IMR-90 (cell line): ENCODE measurements around the gene SMARCD1. TPM values are rescaled to one million over a fixed set of nuclear protein-coding genes. Genes with fewer than 3 reads are reported as not detected.
A peak's percentile ranks its signal among the peaks of the same experiment; 100 is the strongest.

ENCODE experiments used
- ATAC-seq: fragments of 200-7000 bp; cut with Tn5 transposase; 2 replicates; pipeline ENCODE4 v1.9.1; 2020; ENCODE audit warnings: low read depth, mild to moderate bottlenecking, moderate library complexity
- BruUV-seq: library from RNA; stranded (reverse); fragments of 400-500 nt; replicated peaks from 2 replicates; lab custom pipeline; 2021; lab: Mats Ljungman, UMichigan
- CTCF ChIA-PET: fragments of 300-600 bp; formaldehyde crosslinking; extraction: SDS; loops from one replicate; lab custom pipeline; 2021; ENCODE audit warnings: antibody characterized with exemption; lab: Yijun Ruan, JAX
- POLR2A ChIA-PET: fragments of 300-600 bp; sonication (Branson Sonifier 250); formaldehyde crosslinking; loops from one replicate; lab custom pipeline; 2022; ENCODE audit warnings: antibody characterized with exemption; ENCODE audit not compliant: unreplicated experiment; lab: Charles Lee
- DNase-seq: peaks from one replicate; pipeline ENCODE4 v3.0.0; 2013
- H2AFZ ChIP-seq: replicated peaks from 2 replicates; pipeline ENCODE3; 2013; ENCODE audit warnings: low read length, mild to moderate bottlenecking; ENCODE audit not compliant: poor library complexity
- H2AK5ac ChIP-seq: 2 replicates; pipeline ENCODE4 v1.6.1; 2013; ENCODE audit warnings: low read depth, low read length, inconsistent platforms
- H2AK9ac ChIP-seq: replicated peaks from 2 replicates; pipeline ENCODE3; 2013; ENCODE audit warnings: mild to moderate bottlenecking, low read depth, low read length, moderate library complexity; ENCODE audit not compliant: poor library complexity
- H2BK120ac ChIP-seq: 2 replicates; pipeline ENCODE4 v1.6.1; 2013; ENCODE audit warnings: low read depth, low read length, inconsistent platforms
- H2BK15ac ChIP-seq: 3 replicates; pipeline ENCODE4 v1.6.1; 2013; ENCODE audit warnings: low read depth, low read length, inconsistent platforms
- H2BK20ac ChIP-seq: 2 replicates; pipeline ENCODE4 v1.6.1; 2013; ENCODE audit warnings: low read depth, mild to moderate bottlenecking, inconsistent platforms, low read length, moderate library complexity
- H2BK5ac ChIP-seq: 2 replicates; pipeline ENCODE4 v1.6.1; 2013; ENCODE audit warnings: mild to moderate bottlenecking, low read depth, low read length, inconsistent platforms; ENCODE audit not compliant: poor library complexity, severe bottlenecking
- H3K14ac ChIP-seq: replicated peaks from 2 replicates; pipeline ENCODE4 v1.6.1; 2013; ENCODE audit warnings: low read depth, low read length, inconsistent platforms
- H3K18ac ChIP-seq: 2 replicates; pipeline ENCODE4 v1.6.1; 2013; ENCODE audit warnings: low read depth, low read length, control low read depth
- H3K23ac ChIP-seq: 2 replicates; pipeline ENCODE4 v1.6.1; 2013; ENCODE audit warnings: low read depth, low read length, inconsistent platforms
- H3K27ac ChIP-seq: 2 replicates; pipeline ENCODE4 v1.5.1; 2013; ENCODE audit warnings: mild to moderate bottlenecking, control low read depth, low read length; ENCODE audit not compliant: insufficient read depth
- H3K27me3 ChIP-seq: 2 replicates; pipeline ENCODE4 v1.6.1; 2013; ENCODE audit warnings: low read length; ENCODE audit not compliant: control insufficient read depth, insufficient read depth
- H3K36me3 ChIP-seq: 2 replicates; pipeline ENCODE4 v1.6.1; 2013; ENCODE audit warnings: low read length, mixed read lengths; ENCODE audit not compliant: control insufficient read depth, insufficient read depth
- H3K4ac ChIP-seq: 2 replicates; pipeline ENCODE4 v1.6.1; 2013; ENCODE audit warnings: low read depth, low read length, inconsistent platforms
- H3K4me1 ChIP-seq: 2 replicates; pipeline ENCODE4 v1.6.1; 2013; ENCODE audit warnings: low read length, mixed read lengths; ENCODE audit not compliant: control insufficient read depth, insufficient read depth
- H3K4me2 ChIP-seq: 2 replicates; pipeline ENCODE4 v1.6.1; 2013; ENCODE audit warnings: low read depth, mild to moderate bottlenecking, control low read depth, low read length, moderate library complexity
- H3K4me3 ChIP-seq: 2 replicates; pipeline ENCODE4 v1.5.1; 2013; ENCODE audit warnings: low read depth, mild to moderate bottlenecking, control low read depth, low read length, moderate library complexity; ENCODE audit not compliant: insufficient read depth
- H3K56ac ChIP-seq: 2 replicates; pipeline ENCODE4 v1.6.1; 2013; ENCODE audit warnings: low read length, inconsistent platforms; ENCODE audit not compliant: insufficient read depth; ENCODE audit errors: extremely low read depth
- H3K79me1 ChIP-seq, 2 experiments: 2 replicates each; pipeline ENCODE4 v1.6.1; 2013; ENCODE audit warnings: low read length in 2 of 2, inconsistent platforms in 1 of 2, low read depth in 1 of 2
- H3K9ac ChIP-seq: 2 replicates; pipeline ENCODE4 v1.6.1; 2013; ENCODE audit warnings: low read depth, low read length, control low read depth
- H3K9me1 ChIP-seq: 2 replicates; pipeline ENCODE4 v1.6.1; 2013; ENCODE audit warnings: low read length, inconsistent platforms; ENCODE audit not compliant: insufficient read depth
- H3K9me3 ChIP-seq: 2 replicates; pipeline ENCODE4 v1.6.1; 2013; ENCODE audit warnings: low read length; ENCODE audit not compliant: control insufficient read depth, insufficient read depth
- H4K20me1 ChIP-seq: 2 replicates; pipeline ENCODE4 v1.6.1; 2013; ENCODE audit warnings: low read length, inconsistent platforms; ENCODE audit not compliant: insufficient read depth
- H4K5ac ChIP-seq: 2 replicates; pipeline ENCODE4 v1.6.1; 2013; ENCODE audit warnings: mild to moderate bottlenecking, low read depth, low read length, control low read depth
- H4K8ac ChIP-seq, 2 experiments: 2 replicates each; pipeline ENCODE4 v1.6.1; 2013; ENCODE audit warnings: low read depth in 2 of 2, low read length in 2 of 2, control low read depth in 1 of 2, inconsistent platforms in 1 of 2
- H4K91ac ChIP-seq: 2 replicates; pipeline ENCODE4 v1.6.1; 2013; ENCODE audit warnings: low read depth, low read length, inconsistent platforms; ENCODE audit not compliant: insufficient read depth
- BHLHE40 ChIP-seq: fragments of 150-350 bp; IDR thresholded peaks from 2 replicates; pipeline ENCODE4 v1.6.1; 2016; ENCODE audit warnings: mild to moderate bottlenecking, low read depth, low read length
- CHD1 ChIP-seq: IDR thresholded peaks from 2 replicates; pipeline ENCODE4 v1.6.1; 2012; ENCODE audit warnings: low read depth, low read length, improper control_type of control experiment
- FOS ChIP-seq: fragments of 150-350 bp; IDR thresholded peaks from 2 replicates; pipeline ENCODE4 v1.6.1; 2016; ENCODE audit warnings: low read depth, low read length
- MAFK ChIP-seq: IDR thresholded peaks from 2 replicates; pipeline ENCODE4 v1.6.1; 2012; ENCODE audit warnings: low read depth, low read length, improper control_type of control experiment
- MAZ ChIP-seq: IDR thresholded peaks from 2 replicates; pipeline ENCODE4 v1.6.1; 2012; ENCODE audit warnings: low read depth, mild to moderate bottlenecking, low read length, improper control_type of control experiment, moderate library complexity, borderline replicate concordance
- MXI1 ChIP-seq: IDR thresholded peaks from 2 replicates; pipeline ENCODE4 v1.6.1; 2012; ENCODE audit warnings: low read depth, mild to moderate bottlenecking, low read length, moderate library complexity, borderline replicate concordance
- NFE2L2 ChIP-seq: fragments of 150-350 bp; IDR thresholded peaks from 2 replicates; pipeline ENCODE4 v1.6.1; 2016; ENCODE audit warnings: low read depth, mild to moderate bottlenecking, low read length
- POLR2A ChIP-seq: IDR thresholded peaks from 2 replicates; pipeline ENCODE4 v1.6.1; 2012; ENCODE audit warnings: mild to moderate bottlenecking, low read depth, low read length
- RAD21 ChIP-seq: IDR thresholded peaks from 2 replicates; pipeline ENCODE4 v1.6.1; 2012; ENCODE audit warnings: low read length, improper control_type of control experiment
- RCOR1 ChIP-seq: IDR thresholded peaks from 2 replicates; pipeline ENCODE4 v1.6.1; 2012; ENCODE audit warnings: mild to moderate bottlenecking, low read length, improper control_type of control experiment; ENCODE audit not compliant: insufficient replicate concordance
- RFX5 ChIP-seq: IDR thresholded peaks from 2 replicates; pipeline ENCODE4 v1.8.0; 2012; ENCODE audit warnings: low read depth, mild to moderate bottlenecking, low read length, moderate library complexity
- SMC3 ChIP-seq: fragments of 150-350 bp; IDR thresholded peaks from 2 replicates; pipeline ENCODE4 v1.6.1; 2016; ENCODE audit warnings: low read depth, mild to moderate bottlenecking, antibody characterized with exemption, low read length, moderate library complexity
- WGBS, 2 experiments: methylation state at CpG; one replicate each; pipeline versions ENCODE4 v1.1.5 to v1.1.7; 2013; ENCODE audit warnings: missing lambda C conversion rate in 2 of 2; ENCODE audit not compliant: insufficient read length in 1 of 2; ENCODE audit errors: extremely low coverage in 2 of 2; 5-methylcytosine and 5-hydroxymethylcytosine counted together
- dilution Hi-C: fragments of 300-500 bp; cut with HindIII; formaldehyde crosslinking; loops from one replicate; pipeline ENCODE4 v1.14.3; 2018; ENCODE audit warnings: low sequenced_read_pairs; ENCODE audit not compliant: unreplicated experiment
- in situ Hi-C: fragments of 300-500 bp; cut with MboI; formaldehyde crosslinking; loops from 3 replicates; pipeline ENCODE4 v1.14.3; 2019; ENCODE audit warnings: low sequenced_read_pairs, inconsistent platforms, mixed read lengths
- intact Hi-C: fragments of 100-400 bp; cut with micrococcal nuclease; formaldehyde crosslinking; loops from 2 replicates; pipeline ENCODE4 v1.10.0; 2022
- polyA plus RNA-seq, 3 experiments: library from polyadenylated mRNA; depleted of rRNA; stranded (reverse); fragments of >200 nt; gene quantifications; 2 replicates each; pipeline ENCODE4 v1.2.3, GENCODE V29; 2012; ENCODE audit warnings: low replicate concordance in 1 of 3
- total RNA-seq: library from RNA; depleted of rRNA; stranded (reverse); fragments of >200 nt; gene quantifications from 2 replicates; pipeline ENCODE4 v1.2.3, GENCODE V29; 2012
- TF ChIP-seq, protein P1 (sequence below): fragments of 150-350 bp; IDR thresholded peaks from 2 replicates; pipeline ENCODE4 v1.6.1; 2016; ENCODE audit warnings: low read depth, mild to moderate bottlenecking, low read length, moderate library complexity, borderline replicate concordance
- TF ChIP-seq, protein P2 (sequence below): conservative IDR thresholded peaks from 2 replicates; pipeline ENCODE4 v1.5.1; 2012; ENCODE audit warnings: mild to moderate bottlenecking, low read depth, low read length, improper control_type of control experiment
- TF ChIP-seq, protein P3 (sequence below): fragments of 150-350 bp; IDR thresholded peaks from 2 replicates; pipeline ENCODE4 v1.6.1; 2017; ENCODE audit warnings: mild to moderate bottlenecking, antibody characterized with exemption, low read length, low read depth

Gene SMARCD1
- total and polyA plus RNA-seq, 2 of the 4 experiments (the other 2 are of a cell fraction): 28.1 to 47.9 TPM

DNA sequence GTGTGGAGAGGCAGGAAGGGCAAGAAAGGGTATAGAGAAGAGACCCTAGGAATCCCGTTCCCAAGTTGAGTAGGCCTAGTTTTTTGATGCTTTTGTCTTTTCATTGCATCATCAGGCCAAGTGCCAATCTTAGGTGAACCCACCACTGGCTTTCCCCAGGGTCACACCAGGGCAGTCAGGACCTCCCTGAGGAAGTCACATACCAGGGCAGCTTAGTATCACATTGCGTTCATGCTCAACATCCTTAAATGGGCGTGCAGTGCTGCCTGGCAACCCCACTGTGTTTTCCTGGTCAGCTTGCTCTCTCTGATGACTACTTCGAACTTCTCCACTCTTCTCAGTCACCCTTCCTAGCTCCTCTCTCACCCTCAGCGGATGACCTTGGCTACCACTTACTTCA is 18.7 kb upstream of the SMARCD1 start:
- Histone ChIP-seq H4K91ac (peak overlapping the region; percentile 65), H4K5ac (peak overlapping the region; percentile 56), H3K4me1 (peaks cover 10% of the 10 kb centered on the region), H2BK5ac (peak overlapping the region; percentile 64), H3K27me3 (no peaks in the 10 kb centered on the region), H3K4me2 (peak overlapping the region; percentile 10; the same call in 1 of the 2 replicates), H3K36me3 (no peaks in the 10 kb centered on the region), H3K18ac (peak overlapping the region; percentile 70), H3K4ac (peak overlapping the region; percentile 75), H2BK20ac (peak overlapping the region; percentile 81; the same call in 1 of the 2 replicates), H3K14ac (peak overlapping the region; percentile 61), H2AK5ac (peak overlapping the region; percentile 63), H2AFZ (peak overlapping the region; percentile 9), H2BK15ac (peak overlapping the region; percentile 49), H4K20me1 (no peaks in the 10 kb centered on the region), H3K27ac (peak overlapping the region; percentile 61), H3K9me3 (no peaks in the 10 kb centered on the region), H3K79me1 (no peaks in the 10 kb centered on the region), H2AK9ac (no peak overlapping the region), H2BK120ac (peak overlapping the region; percentile 75), H3K56ac (no peak overlapping the region), H3K23ac (peak overlapping the region; percentile 32; the same call in 1 of the 2 replicates), H3K4me3 (no peak overlapping the region), H3K9ac (no peak overlapping the region), H3K9me1 (0 out of 2 replicates have a peak, but pooled peaks cover 7% of the 10 kb centered on the region), H4K8ac (peak overlapping the region; percentile 17 to 78; a peak in 3 of 4 replicates)
- ATAC-seq (peak; percentile 84), DNase-seq (peak; percentile 90)
- 20% methylated on average over 2 of the region's 5 CpGs; no CpG with 5 or more reads in 1 of the 2 experiments for WGBS, 2 experiments
- in situ Hi-C loops: loop anchor here (5.0 kb wide), 1 partner anchor 289 kb away; no protein-coding TSS in a partner anchor
- ChIA-PET CTCF (interaction anchor here (1.6 to 3.8 kb wide), 3 partner anchors 11 to 99 kb away, joined by 4 to 15 read pairs (median 10); no protein-coding TSS in a partner anchor), POLR2A (interaction anchor here (0.6 to 0.9 kb wide), 2 partner anchors 16 to 556 kb away, joined by 3 to 4 read pairs; no protein-coding TSS in a partner anchor)
- dilution Hi-C loops: no loop called here
- BruUV-seq: no TSS peak
- intact Hi-C loops: loop anchor here (1.0 kb wide), 1 partner anchor 99 kb away; no protein-coding TSS in a partner anchor
- TF ChIP-seq RCOR1: peak; percentile 30
- no peak for TF ChIP-seq MXI1
- no peak for TF ChIP-seq POLR2A
- TF ChIP-seq RAD21: no peak
- peak; percentile 17; the same call in 1 of the 2 replicates for TF ChIP-seq SMC3
- peak; percentile 26; the same call in 1 of the 2 replicates for TF ChIP-seq MAZ
- TF ChIP-seq, protein P1, sequence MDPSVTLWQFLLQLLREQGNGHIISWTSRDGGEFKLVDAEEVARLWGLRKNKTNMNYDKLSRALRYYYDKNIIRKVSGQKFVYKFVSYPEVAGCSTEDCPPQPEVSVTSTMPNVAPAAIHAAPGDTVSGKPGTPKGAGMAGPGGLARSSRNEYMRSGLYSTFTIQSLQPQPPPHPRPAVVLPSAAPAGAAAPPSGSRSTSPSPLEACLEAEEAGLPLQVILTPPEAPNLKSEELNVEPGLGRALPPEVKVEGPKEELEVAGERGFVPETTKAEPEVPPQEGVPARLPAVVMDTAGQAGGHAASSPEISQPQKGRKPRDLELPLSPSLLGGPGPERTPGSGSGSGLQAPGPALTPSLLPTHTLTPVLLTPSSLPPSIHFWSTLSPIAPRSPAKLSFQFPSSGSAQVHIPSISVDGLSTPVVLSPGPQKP: no peak
- no peak for TF ChIP-seq CHD1
- TF ChIP-seq, protein P2, sequence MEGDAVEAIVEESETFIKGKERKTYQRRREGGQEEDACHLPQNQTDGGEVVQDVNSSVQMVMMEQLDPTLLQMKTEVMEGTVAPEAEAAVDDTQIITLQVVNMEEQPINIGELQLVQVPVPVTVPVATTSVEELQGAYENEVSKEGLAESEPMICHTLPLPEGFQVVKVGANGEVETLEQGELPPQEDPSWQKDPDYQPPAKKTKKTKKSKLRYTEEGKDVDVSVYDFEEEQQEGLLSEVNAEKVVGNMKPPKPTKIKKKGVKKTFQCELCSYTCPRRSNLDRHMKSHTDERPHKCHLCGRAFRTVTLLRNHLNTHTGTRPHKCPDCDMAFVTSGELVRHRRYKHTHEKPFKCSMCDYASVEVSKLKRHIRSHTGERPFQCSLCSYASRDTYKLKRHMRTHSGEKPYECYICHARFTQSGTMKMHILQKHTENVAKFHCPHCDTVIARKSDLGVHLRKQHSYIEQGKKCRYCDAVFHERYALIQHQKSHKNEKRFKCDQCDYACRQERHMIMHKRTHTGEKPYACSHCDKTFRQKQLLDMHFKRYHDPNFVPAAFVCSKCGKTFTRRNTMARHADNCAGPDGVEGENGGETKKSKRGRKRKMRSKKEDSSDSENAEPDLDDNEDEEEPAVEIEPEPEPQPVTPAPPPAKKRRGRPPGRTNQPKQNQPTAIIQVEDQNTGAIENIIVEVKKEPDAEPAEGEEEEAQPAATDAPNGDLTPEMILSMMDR: no peak
- no peak for TF ChIP-seq MAFK
- TF ChIP-seq, protein P3, sequence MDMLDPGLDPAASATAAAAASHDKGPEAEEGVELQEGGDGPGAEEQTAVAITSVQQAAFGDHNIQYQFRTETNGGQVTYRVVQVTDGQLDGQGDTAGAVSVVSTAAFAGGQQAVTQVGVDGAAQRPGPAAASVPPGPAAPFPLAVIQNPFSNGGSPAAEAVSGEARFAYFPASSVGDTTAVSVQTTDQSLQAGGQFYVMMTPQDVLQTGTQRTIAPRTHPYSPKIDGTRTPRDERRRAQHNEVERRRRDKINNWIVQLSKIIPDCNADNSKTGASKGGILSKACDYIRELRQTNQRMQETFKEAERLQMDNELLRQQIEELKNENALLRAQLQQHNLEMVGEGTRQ: no peak
- no peak for TF ChIP-seq NFE2L2
- TF ChIP-seq BHLHE40: peak; percentile 54; the same call in 1 of the 2 replicates
- no peak for TF ChIP-seq RFX5
- TF ChIP-seq FOS: peak; percentile 49; the same call in 1 of the 2 replicates
